Liver (tissue), 3 donors: ENCODE data around the gene CNTNAP1.

Experiments
- CTCF ChIP-seq: fragments of 150-350 bp; IDR thresholded peaks from 2 replicates; pipeline ENCODE4 v1.5.1; 2017; ENCODE audit warnings: improper control_type of control experiment, low read depth, low read length; ENCODE audit not compliant: missing input control
- GABPA ChIP-seq, 2 donors: IDR thresholded peaks in 1 of 2; conservative IDR thresholded peaks in 1 of 2; 2 replicates each; pipeline ENCODE4 v1.6.1; 2016; ENCODE audit warnings: antibody characterized with exemption in 2 of 2, mild to moderate bottlenecking in 1 of 2, moderate library complexity in 1 of 2
- HNF4A ChIP-seq, 2 donors: conservative IDR thresholded peaks; 2 replicates each; pipeline ENCODE4 v1.6.1; 2016; ENCODE audit warnings: antibody characterized with exemption in 2 of 2, mild to moderate bottlenecking in 2 of 2
- NR2F2 ChIP-seq: IDR thresholded peaks from 2 replicates; pipeline ENCODE4 v1.6.1; 2016; ENCODE audit warnings: antibody characterized with exemption
- TAF1 ChIP-seq: conservative IDR thresholded peaks from 2 replicates; pipeline ENCODE4 v1.6.1; 2016; ENCODE audit warnings: antibody characterized with exemption, mild to moderate bottlenecking
- ZBTB33 ChIP-seq: IDR thresholded peaks from 2 replicates; pipeline ENCODE4 v1.6.1; 2016; ENCODE audit warnings: antibody characterized with exemption
- TF ChIP-seq, protein P1 (sequence below): IDR thresholded peaks from 2 replicates; pipeline ENCODE4 v1.6.1; 2016; ENCODE audit warnings: antibody characterized with exemption, mild to moderate bottlenecking
- TF ChIP-seq, protein P2 (sequence below): IDR thresholded peaks from 2 replicates; pipeline ENCODE4 v1.6.1; 2016; ENCODE audit warnings: antibody characterized with exemption
- donor health status: healthy.
- donor health status: healthy.

GRCh38 chr17:42708588-42708987, 26.3 kb downstream of the CNTNAP1 start:
- TF ChIP-seq GABPA (IDR thresholded peaks at IDR 0.05 in 1 of 2, conservative IDR thresholded peaks at IDR 0.05 in 1 of 2): no peak
- TF ChIP-seq ZBTB33: no peak
- no peak for TF ChIP-seq CTCF
- TF ChIP-seq, protein P1, sequence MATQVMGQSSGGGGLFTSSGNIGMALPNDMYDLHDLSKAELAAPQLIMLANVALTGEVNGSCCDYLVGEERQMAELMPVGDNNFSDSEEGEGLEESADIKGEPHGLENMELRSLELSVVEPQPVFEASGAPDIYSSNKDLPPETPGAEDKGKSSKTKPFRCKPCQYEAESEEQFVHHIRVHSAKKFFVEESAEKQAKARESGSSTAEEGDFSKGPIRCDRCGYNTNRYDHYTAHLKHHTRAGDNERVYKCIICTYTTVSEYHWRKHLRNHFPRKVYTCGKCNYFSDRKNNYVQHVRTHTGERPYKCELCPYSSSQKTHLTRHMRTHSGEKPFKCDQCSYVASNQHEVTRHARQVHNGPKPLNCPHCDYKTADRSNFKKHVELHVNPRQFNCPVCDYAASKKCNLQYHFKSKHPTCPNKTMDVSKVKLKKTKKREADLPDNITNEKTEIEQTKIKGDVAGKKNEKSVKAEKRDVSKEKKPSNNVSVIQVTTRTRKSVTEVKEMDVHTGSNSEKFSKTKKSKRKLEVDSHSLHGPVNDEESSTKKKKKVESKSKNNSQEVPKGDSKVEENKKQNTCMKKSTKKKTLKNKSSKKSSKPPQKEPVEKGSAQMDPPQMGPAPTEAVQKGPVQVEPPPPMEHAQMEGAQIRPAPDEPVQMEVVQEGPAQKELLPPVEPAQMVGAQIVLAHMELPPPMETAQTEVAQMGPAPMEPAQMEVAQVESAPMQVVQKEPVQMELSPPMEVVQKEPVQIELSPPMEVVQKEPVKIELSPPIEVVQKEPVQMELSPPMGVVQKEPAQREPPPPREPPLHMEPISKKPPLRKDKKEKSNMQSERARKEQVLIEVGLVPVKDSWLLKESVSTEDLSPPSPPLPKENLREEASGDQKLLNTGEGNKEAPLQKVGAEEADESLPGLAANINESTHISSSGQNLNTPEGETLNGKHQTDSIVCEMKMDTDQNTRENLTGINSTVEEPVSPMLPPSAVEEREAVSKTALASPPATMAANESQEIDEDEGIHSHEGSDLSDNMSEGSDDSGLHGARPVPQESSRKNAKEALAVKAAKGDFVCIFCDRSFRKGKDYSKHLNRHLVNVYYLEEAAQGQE: no peak
- no peak for TF ChIP-seq HNF4A (conservative IDR thresholded peaks at IDR 0.05)
- TF ChIP-seq NR2F2: no peak
- TF ChIP-seq TAF1: no peak
- TF ChIP-seq, protein P2, sequence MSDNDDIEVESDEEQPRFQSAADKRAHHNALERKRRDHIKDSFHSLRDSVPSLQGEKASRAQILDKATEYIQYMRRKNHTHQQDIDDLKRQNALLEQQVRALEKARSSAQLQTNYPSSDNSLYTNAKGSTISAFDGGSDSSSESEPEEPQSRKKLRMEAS: no peak
